ENCODE results near the gene CFAP251. TPM values are rescaled to one million over a fixed set of nuclear protein-coding genes. Genes with fewer than 3 reads are reported as not detected.
A peak's percentile ranks its signal among the peaks of the same experiment; 100 is the strongest.

Gene CFAP251
- total and polyA plus RNA-seq, 2 of the 8 experiments (the other 6 are each of a cell fraction or from before 2014, with no cell fraction given) = 1.8 to 2.9 TPM

GRCh38 chr12:121957861-121958515 is 39.6 kb downstream of the CFAP251 start:
- WGBS, 2 experiments (ENCODE audit: extremely low coverage in 1 of 2, insufficient coverage in 1 of 2, insufficient read length in 1 of 2, insufficient replicate concordance in 2 of 2, low coverage in 1 of 2, low lambda C conversion rate in 2 of 2, missing lambda C conversion rate in 1 of 2) = 90% methylated on average over 6 of the region's 6 CpGs; no CpG with 5 or more reads in 1 of the 2 experiments
- CTCF ChIA-PET (ENCODE audit: partially characterized antibody) = interaction anchor here (1.2 to 2.3 kb wide), 5 partner anchors 8 to 165 kb away, joined by 3 to 11 read pairs (median 5); partner anchors contain the start of gene CFAP251
- no peak for FAIRE-seq
- TF ChIP-seq CBX5 (IDR thresholded peaks at IDR 0.05; ENCODE audit: low read depth, low read length) (no peak), CBX8 (IDR thresholded peaks at IDR 0.05; ENCODE audit: borderline replicate concordance, low read depth, low read length) (no peak), KDM1A (IDR thresholded peaks at IDR 0.05; ENCODE audit: borderline replicate concordance, low read length) (no peak), SP1 (IDR thresholded peaks at IDR 0.05; ENCODE audit: low read depth, low read length) (no peak), HDAC2 (IDR thresholded peaks at IDR 0.05; ENCODE audit: borderline replicate concordance in 1 of 2, low read depth in 2 of 2, low read length in 2 of 2) (no peak), POLR2A (IDR thresholded peaks at IDR 0.05; ENCODE audit: control extremely low read depth in 1 of 2, low read depth in 2 of 2, low read length in 2 of 2) (no peak), E2F6 (IDR thresholded peaks at IDR 0.05) (no peak), POU5F1 (IDR thresholded peaks at IDR 0.05; ENCODE audit: low read depth, low read length) (no peak), SAP30 (IDR thresholded peaks at IDR 0.05; ENCODE audit: insufficient read depth, insufficient replicate concordance, low read length) (no peak), GTF2F1 (IDR thresholded peaks at IDR 0.05; ENCODE audit: borderline replicate concordance, low read depth, low read length) (no peak), CHD2 (IDR thresholded peaks at IDR 0.05; ENCODE audit: low read length) (no peak), PHF8 (conservative IDR thresholded peaks at IDR 0.05; ENCODE audit: low read depth, low read length) (no peak)

More at GRCh38 chr12:121957861-121958515, 39.6 kb downstream of the CFAP251 start:
- no peaks in the 10 kb centered on the region for H3K79me1 ChIP-seq (ENCODE audit: low read depth, low read length)
- H2BK12ac ChIP-seq (ENCODE audit: low read depth, low read length) = no peak overlapping the region
- H4K8ac ChIP-seq (ENCODE audit: extremely low read depth, insufficient read depth, low read length) = no peak overlapping the region
- H3K36me3 ChIP-seq (ENCODE audit: control insufficient read depth in 2 of 4, insufficient read depth in 4 of 4, low read length in 3 of 4) = no peaks in the 10 kb centered on the region
- H3K23me2 ChIP-seq (ENCODE audit: low read depth, low read length) = no peaks in the 10 kb centered on the region; the same call in 1 of the 2 replicates
- H3K4me3 ChIP-seq (ENCODE audit: extremely low read depth in 1 of 4, insufficient read depth in 2 of 4, low read depth in 3 of 4, low read length in 4 of 4) = no peak overlapping the region
- H3K9me3 ChIP-seq (ENCODE audit: insufficient read depth in 2 of 2, low read depth in 1 of 2, low read length in 1 of 2) = no peaks in the 10 kb centered on the region
- H3K4ac ChIP-seq (replicated peaks; ENCODE audit: insufficient read length, low read depth, low read length) = no peak overlapping the region
- H3K9ac ChIP-seq (replicated peaks in 1 of 4; ENCODE audit: extremely low read depth in 1 of 4, low read depth in 3 of 4, low read length in 3 of 4) = no peak overlapping the region
- H2BK5ac ChIP-seq (ENCODE audit: low read depth, low read length) = no peak overlapping the region
- H3K23ac ChIP-seq (ENCODE audit: insufficient read length) = no peak overlapping the region
- no peak overlapping the region for H3K56ac ChIP-seq (replicated peaks; ENCODE audit: insufficient read length, low read depth, low read length)
- H4K20me1 ChIP-seq (replicated peaks in 1 of 2; ENCODE audit: control insufficient read depth in 1 of 2, insufficient read depth in 2 of 2, low read length in 2 of 2) = no peaks in the 10 kb centered on the region
- DNase-seq (ENCODE audit: low read depth in 1 of 2, low spot score in 2 of 2) = no peak
- no peak overlapping the region for H3K14ac ChIP-seq (ENCODE audit: insufficient read length)
- H2BK120ac ChIP-seq (replicated peaks; ENCODE audit: low read depth, low read length) = no peak overlapping the region
- H3K27me3 ChIP-seq (replicated peaks in 1 of 4; ENCODE audit: control insufficient read depth in 3 of 4, extremely low read depth in 1 of 4, insufficient read depth in 3 of 4, low read length in 3 of 4) = no peaks in the 10 kb centered on the region
- H2BK20ac ChIP-seq (ENCODE audit: low read length) = no peak overlapping the region
- no peak overlapping the region for H3K27ac ChIP-seq (ENCODE audit: low read depth, low read length)
- no peak overlapping the region for H4K5ac ChIP-seq (ENCODE audit: insufficient read length, low read depth, low read length)
- peaks cover 0 to 9% (median 3%) of the 10 kb centered on the region in 4 experiments; a peak in 3 of 7 replicates for H3K4me1 ChIP-seq (replicated peaks in 1 of 4; ENCODE audit: control insufficient read depth in 3 of 4, insufficient read depth in 4 of 4, low read length in 3 of 4)
- H4K91ac ChIP-seq (replicated peaks; ENCODE audit: insufficient read length, low read length) = no peak overlapping the region
- no peak overlapping the region for H2AK5ac ChIP-seq (ENCODE audit: low read depth, low read length)
- H2AFZ ChIP-seq (ENCODE audit: low read length) = no peak overlapping the region
- POLR2A ChIA-PET (ENCODE audit: partially characterized antibody) = interaction anchor here (0.6 to 1.5 kb wide), 6 partner anchors 11 to 1275 kb away, joined by 3 to 4 read pairs (median 3); partner anchors contain the start of gene CFAP251
- no peaks in the 10 kb centered on the region for H3K79me2 ChIP-seq (ENCODE audit: control insufficient read depth in 1 of 2, insufficient read depth in 2 of 2, low read length in 2 of 2)
- H2BK15ac ChIP-seq (ENCODE audit: low read length) = no peak overlapping the region
- peak overlapping the region; percentile 24 to 33; a peak in 2 of 4 replicates for H3K4me2 ChIP-seq (ENCODE audit: insufficient read depth in 1 of 2, low read depth in 2 of 2, low read length in 2 of 2)
- no peak overlapping the region for H3K18ac ChIP-seq (ENCODE audit: extremely low read depth, low read length)

Data from H1 (cell line).